T-helper 1 cell treated with Interleukin-12 subunit alpha and Interleukin-12 subunit beta and Interleukin-4 antibody, amounts not matched to agents 30 μg/mL and 1 μg/mL, for 36 hours (primary cell): ENCODE measurements around the gene UHRF2.

Experiments used
- H3K27ac Mint-ChIP-seq: one replicate; pipeline ENCODE4 v1.8.0; 2021; ENCODE audit warnings: mild to moderate bottlenecking, mixed read lengths
- H3K27me3 Mint-ChIP-seq: one replicate; pipeline ENCODE4 v1.8.0; 2021; ENCODE audit warnings: low read depth, mixed read lengths
- H3K36me3 Mint-ChIP-seq: one replicate; pipeline ENCODE4 v1.8.0; 2021; ENCODE audit warnings: low read depth, mixed read lengths
- H3K4me1 Mint-ChIP-seq: one replicate; pipeline ENCODE4 v1.8.0; 2021; ENCODE audit warnings: low read depth, mixed read lengths
- H3K4me3 Mint-ChIP-seq: one replicate; pipeline ENCODE4 v1.8.0; 2021; ENCODE audit warnings: mild to moderate bottlenecking, moderate library complexity, mixed read lengths
- H3K9me3 Mint-ChIP-seq: one replicate; pipeline ENCODE4 v1.8.0; 2021; ENCODE audit warnings: mixed read lengths

UHRF2 gene

DNA sequence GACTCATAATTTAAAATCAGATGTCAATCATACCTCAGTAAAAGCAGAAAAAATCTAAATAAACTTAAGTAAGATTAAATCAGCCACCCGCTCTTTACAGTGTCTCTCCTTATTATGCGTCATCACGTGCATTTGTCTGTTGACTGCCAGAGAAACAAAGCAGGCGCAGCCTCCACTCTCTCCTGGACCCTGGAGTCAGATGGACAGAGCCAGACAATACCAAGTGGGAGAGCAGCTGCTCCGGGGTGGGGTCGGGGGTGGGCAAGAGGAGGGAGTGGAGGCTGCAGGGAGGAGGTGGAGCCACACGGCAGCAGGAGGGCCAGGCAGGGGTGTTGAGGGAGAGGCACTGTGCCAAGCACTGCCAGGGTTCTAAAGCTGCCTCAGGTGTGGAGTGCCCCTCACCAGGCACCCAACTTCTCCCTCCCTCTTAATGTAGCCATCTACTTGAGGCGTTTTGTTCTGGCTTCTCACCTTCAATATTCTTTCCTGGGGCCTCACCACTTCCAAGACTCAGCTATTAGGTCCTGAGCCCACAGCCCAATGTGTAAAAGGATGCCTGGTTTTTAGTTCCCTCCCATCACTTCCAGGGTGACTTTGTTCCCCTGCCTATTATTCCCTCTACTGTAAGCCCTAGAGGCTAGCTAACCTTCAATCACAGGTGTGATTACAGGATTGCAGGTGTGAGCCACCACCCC lies 136.3 kb downstream of the UHRF2 start:
- H3K36me3 Mint-ChIP-seq, result no peaks in the 10 kb centered on the region
- no peaks in the 10 kb centered on the region for H3K27me3 Mint-ChIP-seq
- H3K27ac Mint-ChIP-seq, result no peak overlapping the region
- H3K4me1 Mint-ChIP-seq, result peaks cover 2% of the 10 kb centered on the region
- no peaks in the 10 kb centered on the region for H3K9me3 Mint-ChIP-seq
- H3K4me3 Mint-ChIP-seq, result no peak overlapping the region

DNA sequence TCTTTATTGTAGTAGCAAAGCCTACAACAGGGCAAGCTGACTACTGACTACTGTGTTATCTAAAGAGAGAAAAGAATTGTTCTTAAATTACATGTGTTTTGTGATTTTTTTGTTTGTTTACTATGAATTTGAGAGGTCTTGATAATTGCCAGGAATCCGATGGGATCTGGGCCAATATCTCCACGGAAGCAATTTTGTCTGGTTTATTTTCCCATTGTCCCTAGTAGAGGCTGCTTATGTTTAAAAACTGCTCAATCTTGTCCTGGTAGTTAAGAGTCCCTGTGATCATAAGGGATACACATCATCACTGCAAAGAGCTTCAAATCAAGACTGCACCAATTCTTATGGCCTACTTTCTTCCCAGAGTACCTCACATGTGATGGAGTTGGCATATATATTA lies 138.1 kb downstream of the UHRF2 start:
- Mint-ChIP-seq H3K27me3 (no peaks in the 10 kb centered on the region), H3K27ac (no peak overlapping the region), H3K4me3 (no peak overlapping the region), H3K4me1 (peaks cover 2% of the 10 kb centered on the region), H3K9me3 (no peaks in the 10 kb centered on the region), H3K36me3 (no peaks in the 10 kb centered on the region)

DNA sequence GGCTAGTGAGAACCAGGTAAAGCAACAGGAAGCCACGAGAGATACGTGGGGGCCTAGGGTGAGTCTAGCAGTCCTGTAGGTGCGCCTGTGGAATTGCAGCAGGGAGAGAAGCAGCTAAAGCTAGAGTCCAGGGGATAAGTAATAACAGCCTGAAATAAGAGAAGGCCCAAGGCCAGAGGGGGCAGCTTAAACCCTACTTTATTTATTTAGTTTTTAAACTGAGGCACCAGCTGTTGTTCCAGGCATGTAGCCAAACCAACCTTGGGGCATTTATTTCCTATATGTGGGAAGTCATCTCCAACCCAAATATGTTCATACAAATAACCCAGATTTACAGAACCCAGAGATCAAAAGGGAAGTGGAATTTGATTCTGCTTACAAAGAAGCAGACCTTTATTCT lies 139.0 kb downstream of the UHRF2 start:
- Mint-ChIP-seq H3K27ac (no peak overlapping the region), H3K4me3 (no peak overlapping the region), H3K27me3 (no peaks in the 10 kb centered on the region), H3K4me1 (peaks cover 2% of the 10 kb centered on the region), H3K9me3 (no peaks in the 10 kb centered on the region), H3K36me3 (no peaks in the 10 kb centered on the region)

DNA sequence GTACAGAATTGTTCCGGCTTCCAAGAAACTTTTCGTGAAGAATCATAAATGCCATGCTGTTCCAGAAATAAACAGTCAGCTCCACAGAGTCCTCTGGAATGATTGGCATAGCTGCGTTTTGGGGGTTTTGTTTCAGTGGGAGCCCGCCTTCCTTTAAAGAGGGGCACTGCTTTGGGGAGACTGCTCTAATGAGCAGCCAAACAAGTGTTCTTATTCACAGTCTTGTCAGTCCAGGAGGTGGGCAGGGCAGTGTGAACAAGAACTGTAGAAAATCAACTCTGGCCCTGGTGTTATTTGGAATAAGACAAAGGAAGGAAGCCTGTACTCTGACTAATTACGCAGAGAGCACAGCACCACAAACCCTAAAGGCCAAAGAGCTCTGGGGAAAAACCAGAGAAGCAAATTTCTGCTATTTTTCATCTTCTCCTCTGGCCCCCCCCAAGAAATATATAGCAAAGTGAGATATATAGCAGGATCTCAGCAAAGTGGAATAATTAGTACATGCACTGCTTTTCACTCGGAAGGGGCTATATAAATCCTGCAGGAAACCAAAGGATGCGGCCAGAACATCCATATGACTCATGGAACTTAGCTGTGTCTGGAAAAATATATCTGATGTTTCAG lies 139.6 kb downstream of the UHRF2 start:
- Mint-ChIP-seq H3K9me3 (no peaks in the 10 kb centered on the region), H3K4me3 (no peak overlapping the region), H3K27me3 (no peaks in the 10 kb centered on the region), H3K36me3 (no peaks in the 10 kb centered on the region), H3K4me1 (peaks cover 2% of the 10 kb centered on the region), H3K27ac (no peak overlapping the region)

DNA sequence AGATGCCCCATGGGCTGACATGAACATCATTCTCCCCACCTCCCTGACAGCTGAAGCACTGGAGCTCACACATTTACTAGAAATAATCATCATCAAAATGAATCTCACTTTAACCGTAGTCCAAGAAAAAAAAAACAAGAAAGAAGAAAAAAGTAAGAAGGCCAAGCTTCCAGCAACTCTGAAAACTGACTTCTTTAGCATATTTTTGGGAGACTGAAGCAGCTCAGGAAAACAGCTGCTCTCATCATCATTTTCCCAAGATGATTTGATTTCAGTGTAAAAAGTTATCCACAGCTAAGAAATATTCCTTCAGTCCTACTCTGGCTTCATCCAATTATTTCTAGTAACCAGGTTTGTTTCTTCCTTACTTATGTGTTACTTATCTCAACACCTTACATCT lies 140.9 kb downstream of the UHRF2 start:
- Mint-ChIP-seq H3K36me3 (no peaks in the 10 kb centered on the region), H3K9me3 (no peaks in the 10 kb centered on the region), H3K4me3 (no peak overlapping the region), H3K27me3 (no peaks in the 10 kb centered on the region), H3K27ac (no peak overlapping the region), H3K4me1 (peaks cover 2% of the 10 kb centered on the region)
